ENCODE data around the gene SYTL3. TPM values are rescaled to one million over a fixed set of nuclear protein-coding genes. Genes with fewer than 3 reads are reported as not detected.
A peak's percentile ranks its signal among the peaks of the same experiment; 100 is the strongest.
"Not testable (repeated sequence)": the region's sequence is repeated elsewhere in the genome, so short reads cannot be mapped to it uniquely, and the experiment has no call there.

Gene SYTL3
- total RNA-seq, 6 donors from 2014 or later = 10.3 to 28.3 (median 20.0) TPM

DNA sequence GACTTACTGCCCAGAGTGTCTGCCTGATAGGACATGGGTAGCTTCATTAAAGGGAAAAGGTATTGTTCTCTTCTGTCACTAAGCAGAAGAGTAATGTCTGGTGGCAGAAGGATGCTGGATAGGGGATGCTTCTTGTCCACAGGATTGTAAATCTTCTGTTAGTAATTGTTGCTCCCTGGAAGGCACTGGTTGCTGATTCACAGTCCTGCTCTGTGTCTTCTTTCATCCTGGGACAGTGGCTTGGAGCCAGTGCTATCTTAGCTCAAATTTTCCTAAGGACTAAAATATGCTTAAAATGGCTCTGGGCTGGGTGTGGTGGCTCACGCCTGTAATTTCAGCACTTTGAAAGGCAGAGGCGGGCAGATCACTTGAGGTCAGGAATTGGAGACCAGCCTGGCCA lies 48.0 kb downstream of the SYTL3 start:
- Histone ChIP-seq H3K9me3 (no peaks in the 10 kb centered on the region), H3K36me3 (no peaks in the 10 kb centered on the region), H3K4me1 (no peaks in the 10 kb centered on the region), H3K27ac (no peak overlapping the region), H3K4me3 (no peak overlapping the region), H3K27me3 (no peaks in the 10 kb centered on the region)
- 95 to 97% methylated on average over 2 of the region's 2 CpGs for WGBS, 2 donors
- no peak for TF ChIP-seq EP300 (IDR thresholded peaks at IDR 0.05)
- TF ChIP-seq, protein P1, sequence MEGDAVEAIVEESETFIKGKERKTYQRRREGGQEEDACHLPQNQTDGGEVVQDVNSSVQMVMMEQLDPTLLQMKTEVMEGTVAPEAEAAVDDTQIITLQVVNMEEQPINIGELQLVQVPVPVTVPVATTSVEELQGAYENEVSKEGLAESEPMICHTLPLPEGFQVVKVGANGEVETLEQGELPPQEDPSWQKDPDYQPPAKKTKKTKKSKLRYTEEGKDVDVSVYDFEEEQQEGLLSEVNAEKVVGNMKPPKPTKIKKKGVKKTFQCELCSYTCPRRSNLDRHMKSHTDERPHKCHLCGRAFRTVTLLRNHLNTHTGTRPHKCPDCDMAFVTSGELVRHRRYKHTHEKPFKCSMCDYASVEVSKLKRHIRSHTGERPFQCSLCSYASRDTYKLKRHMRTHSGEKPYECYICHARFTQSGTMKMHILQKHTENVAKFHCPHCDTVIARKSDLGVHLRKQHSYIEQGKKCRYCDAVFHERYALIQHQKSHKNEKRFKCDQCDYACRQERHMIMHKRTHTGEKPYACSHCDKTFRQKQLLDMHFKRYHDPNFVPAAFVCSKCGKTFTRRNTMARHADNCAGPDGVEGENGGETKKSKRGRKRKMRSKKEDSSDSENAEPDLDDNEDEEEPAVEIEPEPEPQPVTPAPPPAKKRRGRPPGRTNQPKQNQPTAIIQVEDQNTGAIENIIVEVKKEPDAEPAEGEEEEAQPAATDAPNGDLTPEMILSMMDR (IDR thresholded peaks at IDR 0.05) = no peak
- TF ChIP-seq POLR2AphosphoS5 (IDR thresholded peaks at IDR 0.05) = no peak
- no peak for TF ChIP-seq POLR2A (IDR thresholded peaks at IDR 0.05)
- DNase-seq = no peak
- peak in 1 of 2 donors; percentile 89 for ATAC-seq (ENCODE audit: low FRiP score in 2 of 2)

DNA sequence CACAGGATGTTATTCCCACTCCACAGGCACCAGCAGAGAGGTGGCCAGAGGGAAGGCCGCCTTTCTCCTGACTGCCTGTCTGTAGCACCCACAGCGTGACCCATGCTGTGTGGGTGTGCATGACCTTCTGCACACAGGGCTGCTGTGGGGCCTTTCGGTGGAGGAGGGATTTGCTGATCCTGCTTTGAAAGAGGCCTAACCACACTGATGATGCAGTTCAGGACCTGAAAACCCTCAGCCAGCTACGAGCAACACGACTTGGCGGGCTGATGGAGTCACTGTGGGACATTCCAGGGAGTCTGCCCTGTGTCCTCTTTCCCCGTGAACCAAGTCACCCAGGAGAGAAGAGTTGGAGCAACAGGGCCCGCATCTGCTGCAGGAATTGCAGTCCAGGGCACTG lies 49.1 kb downstream of the SYTL3 start:
- TF ChIP-seq, protein P1 (IDR thresholded peaks at IDR 0.05) = no peak
- TF ChIP-seq POLR2AphosphoS5 (IDR thresholded peaks at IDR 0.05) (no peak), EP300 (IDR thresholded peaks at IDR 0.05) (no peak), POLR2A (IDR thresholded peaks at IDR 0.05) (no peak)
- ATAC-seq (ENCODE audit: low FRiP score in 2 of 2) = peak in 1 of 2 donors; percentile 45
- Histone ChIP-seq H3K4me3 (no peak overlapping the region), H3K27ac (no peak overlapping the region), H3K9me3 (no peaks in the 10 kb centered on the region), H3K4me1 (peaks cover 0 to 6% (median under 1%) of the 10 kb centered on the region in 4 donors), H3K27me3 (no peaks in the 10 kb centered on the region), H3K36me3 (no peaks in the 10 kb centered on the region)
- DNase-seq = no peak
- 87 to 98% methylated on average over 6 to 8 of the region's 8 CpGs for WGBS, 2 donors

DNA sequence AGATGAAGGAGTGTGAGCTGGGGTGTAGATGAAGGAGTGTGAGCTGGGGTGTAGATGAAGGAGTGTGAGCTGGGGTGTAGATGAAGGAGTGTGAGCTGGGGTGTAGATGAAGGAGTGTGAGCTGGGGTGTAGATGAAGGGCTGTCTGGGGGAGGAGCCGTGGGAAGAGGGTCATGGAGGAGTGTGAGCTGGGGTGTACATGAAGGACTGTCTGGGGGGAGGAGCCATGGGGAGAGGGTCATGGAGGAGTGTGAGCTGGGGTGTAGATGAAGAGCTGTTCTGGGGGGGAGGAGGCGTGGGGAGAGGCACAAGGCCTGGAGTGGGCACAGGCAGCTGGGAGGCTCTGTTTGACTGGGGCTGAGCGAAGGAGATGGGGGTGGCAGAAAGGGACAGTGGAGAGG lies 51.4 kb downstream of the SYTL3 start:
- not testable (repeated sequence) for H3K27me3 ChIP-seq, H3K36me3 ChIP-seq, DNase-seq, H3K27ac ChIP-seq, H3K4me3 ChIP-seq, H3K9me3 ChIP-seq
- peak in 1 of 2 donors; percentile 51 for ATAC-seq (ENCODE audit: low FRiP score in 2 of 2)
- H3K4me1 ChIP-seq = peaks cover 14 to 24% (median 17%) of the 10 kb centered on the region in 4 donors
- 93 to 100% methylated on average over 3 of the region's 3 CpGs for WGBS, 2 donors

DNA sequence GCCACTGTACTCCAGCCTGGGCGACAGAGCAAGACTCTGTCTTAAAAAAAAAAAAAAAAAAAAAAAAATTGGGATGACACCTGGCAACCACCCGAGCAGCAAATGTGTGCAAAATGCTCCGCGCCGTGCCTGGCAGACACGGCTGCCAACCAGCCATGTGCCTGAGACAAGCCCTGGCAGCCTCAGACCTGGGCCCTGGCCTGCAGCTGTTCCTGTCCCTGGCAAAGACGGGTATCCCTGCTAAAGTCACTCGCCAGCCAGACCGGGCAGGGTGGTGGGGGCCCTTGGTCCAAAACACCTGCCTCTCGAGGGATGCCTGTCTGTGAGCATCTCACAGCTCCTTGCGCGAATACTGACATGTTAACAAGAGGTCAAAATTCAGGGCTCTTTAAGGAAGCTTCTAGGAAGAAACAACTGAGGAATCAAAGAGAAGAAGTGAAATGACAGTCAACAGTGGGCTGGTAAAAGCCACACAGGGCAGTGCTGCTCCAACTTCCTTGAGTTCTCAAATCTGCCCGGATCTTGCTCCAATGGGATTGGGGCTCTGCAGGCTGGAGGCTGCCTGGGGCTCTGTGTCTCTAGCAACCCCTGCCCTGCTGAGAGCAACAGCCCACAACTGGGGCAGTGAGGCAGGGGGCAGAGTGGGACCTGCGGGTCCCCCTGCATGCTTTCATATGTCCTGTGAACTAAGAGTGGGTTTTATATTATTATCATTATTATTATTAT lies 53.4 kb downstream of the SYTL3 start:
- DNase-seq (peak in 1 of 2 donors; percentile 64), ATAC-seq (ENCODE audit: low FRiP score in 2 of 2) (no peak)
- no peak overlapping the region for H3K4me3 ChIP-seq
- no peaks in the 10 kb centered on the region for H3K27me3 ChIP-seq
- H3K4me1 ChIP-seq = peaks cover 29 to 44% (median 36%) of the 10 kb centered on the region in 4 donors
- peak overlapping the region in 1 of 4 donors; percentile 81 for H3K27ac ChIP-seq
- H3K36me3 ChIP-seq = no peaks in the 10 kb centered on the region
- no peaks in the 10 kb centered on the region for H3K9me3 ChIP-seq
- TF ChIP-seq POLR2AphosphoS5 (IDR thresholded peaks at IDR 0.05) (no peak), POLR2A (IDR thresholded peaks at IDR 0.05) (no peak), EP300 (IDR thresholded peaks at IDR 0.05) (no peak)
- TF ChIP-seq, protein P1 (IDR thresholded peaks at IDR 0.05) = no peak
- 85 to 94% methylated on average over 14 of the region's 14 CpGs for WGBS, 2 donors

DNA sequence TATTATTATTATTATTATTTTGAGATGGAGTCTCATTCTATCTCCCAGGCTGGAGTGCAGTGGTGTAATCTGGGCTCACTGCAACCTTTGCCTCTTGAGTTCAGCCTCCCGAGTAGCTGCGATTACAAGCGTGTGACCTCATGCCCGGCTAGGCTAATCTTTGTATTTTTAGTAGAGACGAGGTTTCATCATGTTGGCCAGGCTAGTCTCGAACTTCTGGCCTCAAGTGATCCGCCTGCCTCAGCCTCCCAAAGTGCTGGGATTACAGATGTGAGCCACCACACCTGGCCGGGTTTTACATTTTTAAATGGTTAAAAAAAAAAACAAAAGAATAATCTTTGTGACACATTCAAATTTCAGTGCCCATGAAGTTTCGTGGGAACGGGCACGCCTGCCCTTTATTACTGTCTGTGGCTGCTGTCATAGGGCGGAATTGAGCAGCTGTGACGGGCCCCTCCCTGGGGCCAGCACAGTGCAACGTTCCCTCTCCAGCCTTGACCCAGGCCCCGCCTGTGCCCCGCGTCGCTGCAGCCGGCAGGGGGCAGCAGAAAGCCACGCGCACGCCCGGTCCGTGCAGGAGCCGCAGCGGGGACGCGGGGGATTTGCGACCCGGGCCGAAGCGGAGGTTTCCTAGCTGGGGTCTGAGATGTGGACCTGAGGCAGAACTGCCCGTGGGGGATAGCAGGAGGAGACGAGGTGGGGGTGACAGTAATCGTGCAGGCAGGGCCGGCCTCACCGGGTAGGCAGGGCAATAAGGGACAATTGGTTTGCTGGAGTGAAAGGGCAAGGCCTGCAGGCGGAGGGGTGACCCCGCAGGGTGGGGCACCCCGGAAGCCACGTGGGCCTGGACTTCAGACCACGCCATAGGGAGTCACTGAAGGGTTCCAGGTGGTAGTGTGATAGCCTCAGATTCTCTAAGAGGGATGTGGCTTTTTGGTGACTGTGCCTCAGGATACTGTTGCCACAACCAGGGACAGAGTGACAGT lies 54.3 kb downstream of the SYTL3 start:
- DNase-seq (peak; percentile 83 to 98), ATAC-seq (ENCODE audit: low FRiP score in 2 of 2) (peak; percentile 94 to 97)
- peak overlapping the region in 3 of 4 donors; percentile 27 to 49 (median 48) for H3K4me3 ChIP-seq
- H3K36me3 ChIP-seq = no peaks in the 10 kb centered on the region
- WGBS, 2 donors = 10 to 13% methylated on average over 38 to 42 of the region's 42 CpGs
- no peaks in the 10 kb centered on the region for H3K27me3 ChIP-seq
- H3K4me1 ChIP-seq = peaks cover 29 to 47% (median 39%) of the 10 kb centered on the region in 4 donors
- TF ChIP-seq EP300 (IDR thresholded peaks at IDR 0.05) (no peak), POLR2AphosphoS5 (IDR thresholded peaks at IDR 0.05) (peak; percentile 14 to 32), POLR2A (IDR thresholded peaks at IDR 0.05) (peak in 1 of 4 donors; percentile 20)
- TF ChIP-seq, protein P1 (IDR thresholded peaks at IDR 0.05) = peak; percentile 97 to 98 (median 98)
- peak overlapping the region; percentile 48 to 81 (median 66) for H3K27ac ChIP-seq
- H3K9me3 ChIP-seq = no peaks in the 10 kb centered on the region

Measured in upper lobe of left lung (tissue), 6 donors.